ENCODE data around the gene KLK8.

Gene KLK8

DNA sequence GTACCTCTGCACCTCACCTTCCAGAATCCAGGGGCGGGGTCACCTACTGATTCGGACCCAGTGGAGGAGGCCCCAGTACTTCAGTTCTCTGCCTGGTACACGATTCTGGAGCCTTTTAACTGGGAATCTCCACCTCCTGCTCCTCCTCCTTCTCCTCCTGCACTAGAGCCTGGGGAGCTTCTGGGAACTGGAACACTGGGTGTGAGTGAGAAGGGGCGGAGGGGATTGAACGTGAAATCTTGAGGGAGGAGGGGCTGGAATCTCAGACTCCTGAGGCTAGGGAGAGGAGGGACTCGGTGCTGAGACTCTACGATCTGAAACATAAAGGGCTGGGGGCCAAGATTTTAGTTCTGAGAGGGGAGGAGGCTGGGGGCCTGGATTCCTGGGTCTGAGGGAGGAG is at the start of gene KLK8:
Gene KLK8, minus strand, starts transcription at position 90 of the 400 bp plus-strand sequence. CDS start 437 bp downstream, outside the sequence.
- peaks cover 7% of the 10 kb centered on the region for H3K27me3 ChIP-seq (ENCODE audit: control insufficient read depth, insufficient read depth, low read length)
- H3K4me1 ChIP-seq (ENCODE audit: control insufficient read depth, insufficient read depth, low read length): no peaks in the 10 kb centered on the region
- H3K4me3 ChIP-seq (ENCODE audit: low read length): no peak within 1 kb of the TSS
- H3K36me3 ChIP-seq (ENCODE audit: control insufficient read depth, insufficient read depth, low read length): no peaks in the 10 kb centered on the region
- no peak within 1 kb of the TSS for H3K27ac ChIP-seq (ENCODE audit: low read depth, low read length)
- no peak within 1 kb of the TSS for H3K9ac ChIP-seq (ENCODE audit: low read length)

DNA sequence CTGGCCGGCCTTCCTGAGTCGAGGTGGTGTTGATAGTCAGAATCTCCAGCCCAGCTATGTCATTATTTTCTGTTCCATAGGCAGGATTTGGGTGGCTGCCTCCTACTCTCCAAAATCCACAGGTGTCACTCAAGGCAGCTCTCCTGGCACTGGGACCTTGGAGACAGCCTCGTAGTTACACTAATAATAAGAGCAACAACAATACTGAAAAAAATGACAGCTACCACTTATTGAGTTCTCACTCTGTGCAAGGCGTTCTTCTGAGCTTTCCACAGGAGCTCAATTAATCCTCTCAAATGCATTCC is 45.6 kb upstream of the KLK8 start:
- no peak overlapping the region for H3K27ac ChIP-seq (ENCODE audit: low read depth, low read length)
- H3K9ac ChIP-seq (ENCODE audit: low read length): no peak overlapping the region
- no peaks in the 10 kb centered on the region for H3K36me3 ChIP-seq (ENCODE audit: control insufficient read depth, insufficient read depth, low read length)
- no peak overlapping the region for H3K4me3 ChIP-seq (ENCODE audit: low read length)
- no peaks in the 10 kb centered on the region for H3K4me1 ChIP-seq (ENCODE audit: control insufficient read depth, insufficient read depth, low read length)
- H3K27me3 ChIP-seq (ENCODE audit: control insufficient read depth, insufficient read depth, low read length): no peaks in the 10 kb centered on the region

DNA sequence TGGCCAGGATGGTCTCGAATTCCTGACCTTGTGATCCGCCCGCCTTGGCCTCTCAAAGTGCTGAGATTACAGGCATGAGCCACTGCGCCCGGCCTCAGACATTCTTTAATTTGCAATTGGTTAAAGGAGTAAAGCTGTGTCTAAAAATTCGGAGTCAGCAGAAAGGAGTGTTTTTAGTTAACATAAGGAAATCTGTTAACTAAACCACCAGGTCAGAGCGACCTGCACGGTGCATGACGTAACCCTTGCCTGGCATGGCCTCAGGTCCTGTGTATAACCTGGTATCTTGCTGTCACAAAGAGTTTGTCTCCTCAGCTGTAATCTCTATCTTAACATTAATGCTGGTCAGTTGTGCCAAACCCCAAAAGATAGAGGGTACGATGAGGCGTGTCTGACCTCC is 42.9 kb upstream of the KLK8 start:
- Histone ChIP-seq H3K27ac (ENCODE audit: low read depth, low read length) (no peak overlapping the region), H3K36me3 (ENCODE audit: control insufficient read depth, insufficient read depth, low read length) (no peaks in the 10 kb centered on the region), H3K4me1 (ENCODE audit: control insufficient read depth, insufficient read depth, low read length) (no peaks in the 10 kb centered on the region), H3K27me3 (ENCODE audit: control insufficient read depth, insufficient read depth, low read length) (no peaks in the 10 kb centered on the region), H3K9ac (ENCODE audit: low read length) (no peak overlapping the region), H3K4me3 (ENCODE audit: low read length) (no peak overlapping the region)

GRCh38 chr19:51043497-51043896 is 42.1 kb upstream of the KLK8 start:
- Histone ChIP-seq H3K27ac (ENCODE audit: low read depth, low read length) (no peak overlapping the region), H3K9ac (ENCODE audit: low read length) (no peak overlapping the region), H3K27me3 (ENCODE audit: control insufficient read depth, insufficient read depth, low read length) (no peaks in the 10 kb centered on the region), H3K4me1 (ENCODE audit: control insufficient read depth, insufficient read depth, low read length) (no peaks in the 10 kb centered on the region), H3K4me3 (ENCODE audit: low read length) (no peak overlapping the region), H3K36me3 (ENCODE audit: control insufficient read depth, insufficient read depth, low read length) (no peaks in the 10 kb centered on the region)

- H3K36me3 ChIP-seq (ENCODE audit: control insufficient read depth, insufficient read depth, low read length): no peaks in the 10 kb centered on the region
- H3K4me3 ChIP-seq (ENCODE audit: low read length): no peak overlapping the region
- no peak overlapping the region for H3K9ac ChIP-seq (ENCODE audit: low read length)
These were observed 38.7 kb upstream of the KLK8 start for GRCh38 chr19:51040151-51040550.

GRCh38 chr19:51036519-51036918 is 35.1 kb upstream of the KLK8 start:
- no peaks in the 10 kb centered on the region for H3K27me3 ChIP-seq (ENCODE audit: control insufficient read depth, insufficient read depth, low read length)

More at GRCh38 chr19:51040151-51040550, 38.7 kb upstream of the KLK8 start:
- H3K27ac ChIP-seq (ENCODE audit: low read depth, low read length): no peak overlapping the region
- no peaks in the 10 kb centered on the region for H3K27me3 ChIP-seq (ENCODE audit: control insufficient read depth, insufficient read depth, low read length)
- H3K4me1 ChIP-seq (ENCODE audit: control insufficient read depth, insufficient read depth, low read length): no peaks in the 10 kb centered on the region

DNA sequence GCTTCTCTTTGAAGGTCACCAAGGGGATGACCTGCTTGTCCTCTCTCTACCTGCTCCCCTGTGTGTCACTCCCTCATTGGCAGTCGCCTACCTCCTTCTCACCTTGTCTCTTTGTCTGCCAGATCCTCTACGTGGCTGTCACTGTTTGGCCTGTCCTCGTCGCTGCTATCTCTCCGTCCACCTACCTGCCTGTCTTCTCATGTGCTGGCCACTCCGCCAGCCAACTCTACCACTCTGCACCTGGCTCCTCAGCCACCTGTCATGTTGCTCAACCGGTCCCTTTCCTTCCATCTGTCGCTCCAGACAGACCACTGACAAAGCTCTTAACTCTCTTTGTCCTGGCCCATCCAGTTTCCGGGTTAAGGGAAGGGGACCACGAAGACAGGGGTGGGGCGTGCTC is 33.3 kb upstream of the KLK8 start, which contains the start of gene KLK12:
Gene KLK12, minus strand, starts transcription at position 299 of the 400 bp plus-strand sequence. CDS start 381 bp downstream, outside the sequence.
- Histone ChIP-seq H3K4me3 (ENCODE audit: low read length) (no peak within 1 kb of the TSS), H3K4me1 (ENCODE audit: control insufficient read depth, insufficient read depth, low read length) (no peaks in the 10 kb centered on the region), H3K9ac (ENCODE audit: low read length) (no peak within 1 kb of the TSS), H3K27ac (ENCODE audit: low read depth, low read length) (no peak within 1 kb of the TSS), H3K36me3 (ENCODE audit: control insufficient read depth, insufficient read depth, low read length) (no peaks in the 10 kb centered on the region), H3K27me3 (ENCODE audit: control insufficient read depth, insufficient read depth, low read length) (peaks cover 3% of the 10 kb centered on the region)

More at GRCh38 chr19:51036519-51036918, 35.1 kb upstream of the KLK8 start:
- Histone ChIP-seq H3K27ac (ENCODE audit: low read depth, low read length) (no peak overlapping the region), H3K36me3 (ENCODE audit: control insufficient read depth, insufficient read depth, low read length) (no peaks in the 10 kb centered on the region), H3K4me3 (ENCODE audit: low read length) (no peak overlapping the region), H3K9ac (ENCODE audit: low read length) (no peak overlapping the region), H3K4me1 (ENCODE audit: control insufficient read depth, insufficient read depth, low read length) (no peaks in the 10 kb centered on the region)

GRCh38 chr19:51031880-51032225 is 30.4 kb upstream of the KLK8 start:
- peaks cover 3% of the 10 kb centered on the region for H3K27me3 ChIP-seq (ENCODE audit: control insufficient read depth, insufficient read depth, low read length)

DNA sequence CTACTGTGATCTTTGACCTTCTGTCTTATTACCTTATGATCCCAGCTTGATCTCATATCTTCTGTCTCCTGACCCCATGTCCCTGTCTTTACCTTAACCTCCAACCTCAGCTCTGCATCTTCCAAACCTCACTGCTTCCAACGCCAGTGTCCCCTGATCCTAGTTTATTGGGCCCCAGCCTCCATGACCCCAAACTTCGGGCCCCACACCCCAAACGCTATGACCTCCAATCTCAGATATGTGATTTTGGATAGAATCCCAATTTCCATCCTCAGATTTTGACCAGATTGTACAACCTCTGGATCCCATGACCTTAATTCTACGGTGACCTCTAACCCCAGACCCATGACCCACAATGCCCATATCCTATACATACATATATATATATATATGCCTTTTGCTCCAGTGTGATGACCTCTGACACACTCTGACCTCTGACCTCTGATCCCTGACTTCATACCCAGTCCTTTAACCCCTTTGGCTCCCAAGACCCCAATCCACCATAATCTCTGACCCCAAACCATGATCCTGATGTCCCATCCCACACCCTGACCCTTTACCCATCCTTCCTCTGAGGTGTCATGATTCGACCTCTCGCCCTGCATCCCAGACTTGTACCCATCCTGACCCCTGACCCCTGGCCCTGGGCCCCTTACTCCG is 29.9 kb upstream of the KLK8 start:
- Histone ChIP-seq H3K36me3 (ENCODE audit: control insufficient read depth, insufficient read depth, low read length) (no peaks in the 10 kb centered on the region), H3K9ac (ENCODE audit: low read length) (no peak overlapping the region), H3K4me1 (ENCODE audit: control insufficient read depth, insufficient read depth, low read length) (no peaks in the 10 kb centered on the region), H3K27ac (ENCODE audit: low read depth, low read length) (no peak overlapping the region), H3K27me3 (ENCODE audit: control insufficient read depth, insufficient read depth, low read length) (peaks cover 3% of the 10 kb centered on the region), H3K4me3 (ENCODE audit: low read length) (no peak overlapping the region)

More at GRCh38 chr19:51031880-51032225, 30.4 kb upstream of the KLK8 start:
- Histone ChIP-seq H3K4me3 (ENCODE audit: low read length) (no peak overlapping the region), H3K9ac (ENCODE audit: low read length) (no peak overlapping the region), H3K4me1 (ENCODE audit: control insufficient read depth, insufficient read depth, low read length) (no peaks in the 10 kb centered on the region), H3K27ac (ENCODE audit: low read depth, low read length) (no peak overlapping the region), H3K36me3 (ENCODE audit: control insufficient read depth, insufficient read depth, low read length) (no peaks in the 10 kb centered on the region)

GRCh38 chr19:51030631-51031030 is 29.2 kb upstream of the KLK8 start:
- Histone ChIP-seq H3K9ac (ENCODE audit: low read length) (no peak overlapping the region), H3K36me3 (ENCODE audit: control insufficient read depth, insufficient read depth, low read length) (no peaks in the 10 kb centered on the region), H3K4me1 (ENCODE audit: control insufficient read depth, insufficient read depth, low read length) (no peaks in the 10 kb centered on the region), H3K4me3 (ENCODE audit: low read length) (no peak overlapping the region), H3K27me3 (ENCODE audit: control insufficient read depth, insufficient read depth, low read length) (peaks cover 3% of the 10 kb centered on the region), H3K27ac (ENCODE audit: low read depth, low read length) (no peak overlapping the region)

- no peaks in the 10 kb centered on the region for H3K36me3 ChIP-seq (ENCODE audit: control insufficient read depth, insufficient read depth, low read length)
- no peak overlapping the region for H3K4me3 ChIP-seq (ENCODE audit: low read length)
- H3K27ac ChIP-seq (ENCODE audit: low read depth, low read length): no peak overlapping the region
- H3K4me1 ChIP-seq (ENCODE audit: control insufficient read depth, insufficient read depth, low read length): no peaks in the 10 kb centered on the region
- H3K9ac ChIP-seq (ENCODE audit: low read length): no peak overlapping the region
- peaks cover 3% of the 10 kb centered on the region for H3K27me3 ChIP-seq (ENCODE audit: control insufficient read depth, insufficient read depth, low read length)
These were observed 28.3 kb upstream of the KLK8 start for GRCh38 chr19:51029718-51030117.

- H3K9ac ChIP-seq (ENCODE audit: low read length): no peak overlapping the region
- H3K4me1 ChIP-seq (ENCODE audit: control insufficient read depth, insufficient read depth, low read length): no peaks in the 10 kb centered on the region
- no peak overlapping the region for H3K4me3 ChIP-seq (ENCODE audit: low read length)
- peaks cover 3% of the 10 kb centered on the region for H3K27me3 ChIP-seq (ENCODE audit: control insufficient read depth, insufficient read depth, low read length)
- H3K36me3 ChIP-seq (ENCODE audit: control insufficient read depth, insufficient read depth, low read length): no peaks in the 10 kb centered on the region
- no peak overlapping the region for H3K27ac ChIP-seq (ENCODE audit: low read depth, low read length)
These were observed 26.5 kb upstream of the KLK8 start for GRCh38 chr19:51027873-51028272.

DNA sequence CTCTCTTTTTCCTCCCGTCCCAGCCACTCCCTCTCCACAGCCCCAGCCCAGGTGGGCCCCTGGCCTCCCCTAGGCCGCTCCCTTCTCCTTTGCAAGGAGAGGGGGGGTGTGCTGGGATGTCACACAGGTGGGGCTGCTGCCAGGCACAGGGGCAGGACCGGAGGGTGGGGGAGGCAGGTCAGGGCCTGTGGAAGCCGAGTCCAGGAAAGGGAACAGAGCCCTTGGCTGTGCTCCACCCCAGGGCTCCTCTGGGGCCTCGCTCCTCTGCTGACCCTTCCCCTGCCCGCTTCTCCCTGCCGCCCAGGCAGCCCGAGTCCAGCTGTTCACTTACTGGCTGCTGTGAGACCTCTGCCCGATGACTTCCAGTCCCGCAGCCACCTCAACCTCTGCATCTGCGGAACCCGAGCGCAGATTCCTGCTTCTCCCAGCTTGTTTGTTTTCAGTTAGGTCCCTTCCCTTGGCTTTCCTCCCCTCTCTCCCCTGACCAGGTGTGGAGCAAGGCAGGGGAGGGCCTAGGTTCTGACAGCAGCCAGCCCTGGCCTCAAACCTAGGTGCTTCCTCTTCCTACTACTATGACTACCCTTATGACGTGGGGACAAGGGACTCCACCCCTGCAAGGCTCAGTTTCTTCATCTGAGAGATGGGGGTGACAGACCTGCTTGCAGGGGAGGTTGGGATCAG is 25.9 kb upstream of the KLK8 start:
- Histone ChIP-seq H3K36me3 (ENCODE audit: control insufficient read depth, insufficient read depth, low read length) (no peaks in the 10 kb centered on the region), H3K9ac (ENCODE audit: low read length) (no peak overlapping the region), H3K4me3 (ENCODE audit: low read length) (no peak overlapping the region), H3K4me1 (ENCODE audit: control insufficient read depth, insufficient read depth, low read length) (no peaks in the 10 kb centered on the region), H3K27me3 (ENCODE audit: control insufficient read depth, insufficient read depth, low read length) (peaks cover 3% of the 10 kb centered on the region), H3K27ac (ENCODE audit: low read depth, low read length) (no peak overlapping the region)
